ENCODE measurements around the gene SCD5.

Gene SCD5

GRCh38 chr4:82792912-82793649 lies 5.5 kb downstream of the SCD5 start:
- DNase-seq, result no peak

- no peak for DNase-seq
Measured at GRCh38 chr4:82791179-82791578, 7.4 kb downstream of the SCD5 start.

GRCh38 chr4:82790060-82790660 lies 8.4 kb downstream of the SCD5 start:
- DNase-seq, result no peak

- DNase-seq, result no peak
Measured at GRCh38 chr4:82789025-82789776, 9.4 kb downstream of the SCD5 start.

GRCh38 chr4:82787342-82787741 lies 11.3 kb downstream of the SCD5 start:
- no peak for DNase-seq

- no peak for DNase-seq
Measured at GRCh38 chr4:82786828-82787227, 11.8 kb downstream of the SCD5 start.

- DNase-seq, result no peak
Measured at GRCh38 chr4:82785611-82786400, 12.8 kb downstream of the SCD5 start.

- no peak for DNase-seq
Measured at GRCh38 chr4:82784681-82785610, 13.7 kb downstream of the SCD5 start.

- no peak for DNase-seq
Measured at GRCh38 chr4:82782626-82783345, 15.8 kb downstream of the SCD5 start.

- DNase-seq, result no peak
Measured at GRCh38 chr4:82780752-82781231, 17.8 kb downstream of the SCD5 start.

- no peak for DNase-seq
Measured at GRCh38 chr4:82780170-82780751, 18.3 kb downstream of the SCD5 start.

- no peak for DNase-seq
Measured at GRCh38 chr4:82779032-82779431, 19.6 kb downstream of the SCD5 start.

- DNase-seq, result no peak
Measured at GRCh38 chr4:82777857-82778525, 20.6 kb downstream of the SCD5 start.

- no peak for DNase-seq
Measured at GRCh38 chr4:82776925-82777542, 21.6 kb downstream of the SCD5 start.

- no peak for DNase-seq
Measured at GRCh38 chr4:82775243-82775642, 23.4 kb downstream of the SCD5 start.

- DNase-seq, result no peak
Measured at GRCh38 chr4:82774711-82775171, 23.9 kb downstream of the SCD5 start.

- DNase-seq, result no peak
Measured at GRCh38 chr4:82773057-82773456, 25.5 kb downstream of the SCD5 start.

- DNase-seq, result no peak
Measured at GRCh38 chr4:82770607-82771006, 28.0 kb downstream of the SCD5 start.

- no peak for DNase-seq
Measured at GRCh38 chr4:82765134-82765533, 33.5 kb downstream of the SCD5 start.

- no peak for DNase-seq
Measured at GRCh38 chr4:82761229-82761628, 37.4 kb downstream of the SCD5 start.
